H9 (cell line): Measurements from ENCODE around the gene CNGB1. TPM values are rescaled to one million over a fixed set of nuclear protein-coding genes. Genes with fewer than 3 reads are reported as not detected.

Experiments used
- DNase-seq: peaks from one replicate; pipeline ENCODE4 v3.0.0-alpha.2; 2017
- H2AFZ ChIP-seq: one replicate; pipeline ENCODE4 v1.6.1; 2013; ENCODE audit warnings: mild to moderate bottlenecking, low read length, control low read depth, moderate library complexity
- H2AK5ac ChIP-seq: 2 replicates; pipeline ENCODE4 v1.6.1; 2013; ENCODE audit warnings: low read length, control low read depth, mixed read lengths; ENCODE audit not compliant: insufficient read length
- H2BK120ac ChIP-seq: one replicate; pipeline ENCODE4 v1.6.1; 2013; ENCODE audit warnings: low read depth, mild to moderate bottlenecking, low read length, control low read depth, inconsistent platforms; ENCODE audit not compliant: poor library complexity, severe bottlenecking
- H2BK12ac ChIP-seq: 2 replicates; pipeline ENCODE4 v1.6.1; 2013; ENCODE audit warnings: low read length, control low read depth, mixed read lengths, low read depth; ENCODE audit not compliant: insufficient read length
- H2BK15ac ChIP-seq: 2 replicates; pipeline ENCODE4 v1.6.1; 2013; ENCODE audit warnings: low read depth, low read length, control low read depth
- H2BK20ac ChIP-seq: one replicate; pipeline ENCODE4 v1.6.1; 2013; ENCODE audit warnings: low read depth, mild to moderate bottlenecking, low read length, control low read depth, inconsistent platforms; ENCODE audit not compliant: poor library complexity, severe bottlenecking
- H2BK5ac ChIP-seq: 2 replicates; pipeline ENCODE4 v1.6.1; 2013; ENCODE audit warnings: low read length, control low read depth, mixed read lengths; ENCODE audit not compliant: insufficient read length
- H3K14ac ChIP-seq: 2 replicates; pipeline ENCODE4 v1.6.1; 2013; ENCODE audit warnings: low read length, control low read depth; ENCODE audit not compliant: insufficient read depth
- H3K18ac ChIP-seq: 2 replicates; pipeline ENCODE4 v1.6.1; 2013; ENCODE audit warnings: low read depth, mild to moderate bottlenecking, mixed read lengths, low read length, control low read depth; ENCODE audit not compliant: insufficient read length
- H3K23ac ChIP-seq: 2 replicates; pipeline ENCODE4 v1.6.1; 2013; ENCODE audit warnings: low read length, control low read depth, mixed read lengths, low read depth; ENCODE audit not compliant: insufficient read length
- H3K23me2 ChIP-seq: 2 replicates; pipeline ENCODE4 v1.6.1; 2013; ENCODE audit warnings: low read depth, mild to moderate bottlenecking, mixed read lengths, low read length, control low read depth; ENCODE audit not compliant: insufficient read length, poor library complexity, severe bottlenecking
- H3K27ac ChIP-seq: 2 replicates; pipeline ENCODE4 v1.5.1; 2013; ENCODE audit warnings: low read length, control low read depth, mixed read lengths, low read depth; ENCODE audit not compliant: insufficient read length
- H3K27me3 ChIP-seq: 2 replicates; pipeline ENCODE4 v1.6.1; 2013; ENCODE audit warnings: low read length, control low read depth, inconsistent platforms; ENCODE audit not compliant: insufficient read depth
- H3K4ac ChIP-seq: 2 replicates; pipeline ENCODE4 v1.6.1; 2013; ENCODE audit warnings: low read depth, mild to moderate bottlenecking, control low read depth, inconsistent platforms, low read length, moderate library complexity
- H3K4me1 ChIP-seq: 2 replicates; pipeline ENCODE4 v1.6.1; 2013; ENCODE audit warnings: low read length, control low read depth, inconsistent platforms; ENCODE audit not compliant: insufficient read depth
- H3K4me2 ChIP-seq: 2 replicates; pipeline ENCODE4 v1.6.1; 2013; ENCODE audit warnings: low read length, control low read depth, mixed read lengths; ENCODE audit not compliant: insufficient read length, insufficient read depth
- H3K56ac ChIP-seq: 2 replicates; pipeline ENCODE4 v1.6.1; 2013; ENCODE audit warnings: low read depth, mild to moderate bottlenecking, mixed read lengths, low read length, control low read depth; ENCODE audit not compliant: insufficient read length
- H3K79me1 ChIP-seq: 2 replicates; pipeline ENCODE4 v1.6.1; 2013; ENCODE audit warnings: low read depth, mild to moderate bottlenecking, moderate library complexity, low read length, control low read depth, inconsistent platforms; ENCODE audit not compliant: insufficient read depth, poor library complexity, severe bottlenecking
- H3K79me2 ChIP-seq: 2 replicates; pipeline ENCODE4 v1.6.1; 2013; ENCODE audit warnings: low read length, control low read depth, inconsistent platforms; ENCODE audit not compliant: insufficient read depth
- H3K9ac ChIP-seq: 2 replicates; pipeline ENCODE4 v1.6.1; 2013; ENCODE audit warnings: low read length, control low read depth, mixed read lengths; ENCODE audit not compliant: insufficient read length; ENCODE audit errors: extremely low read depth
- H3K9me3 ChIP-seq: one replicate; pipeline ENCODE4 v1.6.1; 2013; ENCODE audit warnings: low read depth, low read length, inconsistent platforms; ENCODE audit not compliant: control insufficient read depth
- H3T11ph ChIP-seq: one replicate; pipeline ENCODE4 v1.6.1; 2013; ENCODE audit warnings: mild to moderate bottlenecking, low read length, control low read depth, inconsistent platforms
- H4K20me1 ChIP-seq: one replicate; pipeline ENCODE4 v1.6.1; 2013; ENCODE audit not compliant: control insufficient read depth, insufficient read length, insufficient read depth
- H4K5ac ChIP-seq: 2 replicates; pipeline ENCODE4 v1.6.1; 2013; ENCODE audit warnings: low read depth, mild to moderate bottlenecking, mixed read lengths, low read length, control low read depth; ENCODE audit not compliant: insufficient read length
- H4K8ac ChIP-seq: replicated peaks from 2 replicates; pipeline ENCODE4 v1.6.1; 2013; ENCODE audit warnings: low read length, control low read depth, mixed read lengths, low read depth; ENCODE audit not compliant: insufficient read length
- H4K91ac ChIP-seq: 2 replicates; pipeline ENCODE4 v1.6.1; 2013; ENCODE audit warnings: low read depth, mild to moderate bottlenecking, moderate library complexity, mixed read lengths, low read length, control low read depth; ENCODE audit not compliant: insufficient read length
- H3K27ac Mint-ChIP-seq, 3 experiments: 2 replicates in 2 of 3; 3 replicates in 1 of 3; pipeline ENCODE4 v1.8.0; 2020 to 2021; ENCODE audit warnings: mixed read lengths in 3 of 3, mild to moderate bottlenecking in 1 of 3, moderate library complexity in 1 of 3
- H3K27me3 Mint-ChIP-seq: 2 replicates; pipeline ENCODE4 v1.8.0; 2021; ENCODE audit warnings: low read depth, mild to moderate bottlenecking, moderate library complexity, mixed read lengths
- H3K36me3 Mint-ChIP-seq, 3 experiments: 2 replicates in 2 of 3; 3 replicates in 1 of 3; pipeline ENCODE4 v1.8.0; 2020 to 2021; ENCODE audit warnings: low read depth in 3 of 3, mixed read lengths in 3 of 3; ENCODE audit not compliant: insufficient read depth in 1 of 3
- H3K4me1 Mint-ChIP-seq, 2 experiments: 2 replicates each; pipeline ENCODE4 v1.8.0; 2020; ENCODE audit warnings: mixed read lengths in 2 of 2
- H3K4me3 Mint-ChIP-seq, 2 experiments: 2 replicates in 1 of 2; 3 replicates in 1 of 2; pipeline ENCODE4 v1.8.0; 2020 to 2021; ENCODE audit warnings: mild to moderate bottlenecking in 2 of 2, mixed read lengths in 2 of 2, moderate library complexity in 1 of 2
- H3K9me3 Mint-ChIP-seq, 2 experiments: 2 replicates in 1 of 2; 3 replicates in 1 of 2; pipeline ENCODE4 v1.8.0; 2020; ENCODE audit warnings: mild to moderate bottlenecking in 2 of 2, mixed read lengths in 2 of 2, moderate library complexity in 1 of 2
- WGBS: extraction: QIAGEN DNeasy Blood & Tissue Kit; methylation state at CpG from one replicate; pipeline ENCODE4 v1.1.7; 2013; ENCODE audit warnings: missing lambda C conversion rate, low lambda C conversion rate, mixed read lengths; ENCODE audit not compliant: insufficient read length; ENCODE audit errors: extremely low coverage; 5-methylcytosine and 5-hydroxymethylcytosine counted together
- total RNA-seq: library from RNA; stranded (reverse); gene quantifications from 2 replicates; pipeline ENCODE4 v1.2.1, GENCODE V29; 2021
- TF ChIP-seq, protein P1 (sequence below): fragments of 200-600 bp; sonication (generic); conservative IDR thresholded peaks from 3 replicates; pipeline ENCODE4 v1.8.0; 2021; ENCODE audit warnings: antibody characterized with exemption, mild to moderate bottlenecking

Gene CNGB1
- total RNA-seq, 1 experiment from 2014 or later = not detected

DNA sequence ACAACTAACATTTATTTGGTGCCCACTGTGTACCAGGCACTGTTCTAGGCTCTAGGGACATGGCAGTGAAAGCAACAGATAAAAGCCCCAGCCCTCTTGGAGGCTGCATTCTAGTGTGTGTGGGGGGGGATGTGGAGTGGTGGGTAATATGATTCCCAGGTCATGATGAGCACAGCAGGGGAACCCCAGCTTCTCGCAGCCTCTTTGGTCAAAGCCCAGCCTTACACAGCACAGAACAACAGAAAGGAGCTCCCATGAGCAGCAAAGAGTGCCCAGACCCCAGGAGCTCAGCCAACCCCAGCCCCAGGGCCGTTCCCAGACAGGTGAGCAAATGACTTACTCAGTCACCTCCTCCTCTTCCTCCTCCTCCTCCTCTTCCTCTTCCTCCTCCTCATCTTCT is 21.9 kb downstream of the CNGB1 start:
- H3K36me3 Mint-ChIP-seq = no peaks in the 10 kb centered on the region
- no peak overlapping the region for H3K4ac ChIP-seq
- DNase-seq = no peak
- TF ChIP-seq, protein P1, sequence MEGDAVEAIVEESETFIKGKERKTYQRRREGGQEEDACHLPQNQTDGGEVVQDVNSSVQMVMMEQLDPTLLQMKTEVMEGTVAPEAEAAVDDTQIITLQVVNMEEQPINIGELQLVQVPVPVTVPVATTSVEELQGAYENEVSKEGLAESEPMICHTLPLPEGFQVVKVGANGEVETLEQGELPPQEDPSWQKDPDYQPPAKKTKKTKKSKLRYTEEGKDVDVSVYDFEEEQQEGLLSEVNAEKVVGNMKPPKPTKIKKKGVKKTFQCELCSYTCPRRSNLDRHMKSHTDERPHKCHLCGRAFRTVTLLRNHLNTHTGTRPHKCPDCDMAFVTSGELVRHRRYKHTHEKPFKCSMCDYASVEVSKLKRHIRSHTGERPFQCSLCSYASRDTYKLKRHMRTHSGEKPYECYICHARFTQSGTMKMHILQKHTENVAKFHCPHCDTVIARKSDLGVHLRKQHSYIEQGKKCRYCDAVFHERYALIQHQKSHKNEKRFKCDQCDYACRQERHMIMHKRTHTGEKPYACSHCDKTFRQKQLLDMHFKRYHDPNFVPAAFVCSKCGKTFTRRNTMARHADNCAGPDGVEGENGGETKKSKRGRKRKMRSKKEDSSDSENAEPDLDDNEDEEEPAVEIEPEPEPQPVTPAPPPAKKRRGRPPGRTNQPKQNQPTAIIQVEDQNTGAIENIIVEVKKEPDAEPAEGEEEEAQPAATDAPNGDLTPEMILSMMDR = no peak
- no peaks in the 10 kb centered on the region for H3K27me3 ChIP-seq
- no peaks in the 10 kb centered on the region for H3K9me3 ChIP-seq
- no peak overlapping the region for H4K8ac ChIP-seq
- H3K27me3 Mint-ChIP-seq = no peaks in the 10 kb centered on the region; the same call in 1 of the 2 replicates
- H2AFZ ChIP-seq = no peak overlapping the region
- no peak overlapping the region for H3K9ac ChIP-seq
- no peak overlapping the region for H3K4me2 ChIP-seq
- H3K23ac ChIP-seq = no peak overlapping the region
- no peak overlapping the region for H3K18ac ChIP-seq
- no peaks in the 10 kb centered on the region for H4K20me1 ChIP-seq
- no peaks in the 10 kb centered on the region for H3K23me2 ChIP-seq
- H2BK12ac ChIP-seq = no peak overlapping the region
- no peak overlapping the region for H2BK15ac ChIP-seq
- no peak overlapping the region for H3K27ac ChIP-seq
- H2BK5ac ChIP-seq = no peak overlapping the region
- H3K4me1 Mint-ChIP-seq = peaks cover 6 to 8% of the 10 kb centered on the region in 2 experiments; a peak in 2 of 4 replicates
- H3K14ac ChIP-seq = no peak overlapping the region
- H4K91ac ChIP-seq = no peak overlapping the region
- no peak overlapping the region for H4K5ac ChIP-seq
- no peaks in the 10 kb centered on the region for H3K79me2 ChIP-seq
- H2BK120ac ChIP-seq = no peak overlapping the region
- no CpG with 5 or more reads among the region's 2 CpGs for WGBS
- no peak overlapping the region for H2AK5ac ChIP-seq
- H3K79me1 ChIP-seq = no peaks in the 10 kb centered on the region
- no peak overlapping the region for H2BK20ac ChIP-seq
- no peak overlapping the region for H3K4me3 Mint-ChIP-seq
- H3K4me1 ChIP-seq = no peaks in the 10 kb centered on the region
- H3K56ac ChIP-seq = no peak overlapping the region
- H3T11ph ChIP-seq = no peak overlapping the region
- H3K9me3 Mint-ChIP-seq = no peaks in the 10 kb centered on the region
- H3K27ac Mint-ChIP-seq = no peak overlapping the region
